CD14-positive monocyte (primary cell): ENCODE measurements around the gene CNGA3. TPM values are rescaled to one million over a fixed set of nuclear protein-coding genes. Genes with fewer than 3 reads are reported as not detected.

Source experiments
- DNase-seq, 3 donors: peaks; one replicate each; pipeline ENCODE4 v3.0.0-alpha.2; 2011 to 2022
- H2AFZ ChIP-seq: 2 replicates; pipeline ENCODE4 v1.6.0; 2012; ENCODE audit warnings: mild to moderate bottlenecking, low read depth, low read length, inconsistent platforms; ENCODE audit not compliant: insufficient read depth, poor library complexity, severe bottlenecking
- H3K27ac ChIP-seq, 2 donors: 1 replicate in 1 of 2; 2 replicates in 1 of 2; pipeline ENCODE4 v1.5.1; 2012 to 2013; ENCODE audit warnings: low read length in 2 of 2, control low read depth in 1 of 2, inconsistent platforms in 1 of 2, low read depth in 1 of 2, mild to moderate bottlenecking in 1 of 2
- H3K27me3 ChIP-seq, 2 donors: one replicate each; pipeline versions ENCODE4 v1.6.0 to v1.6.1; 2011 to 2013; ENCODE audit warnings: low read length in 2 of 2; ENCODE audit not compliant: control insufficient read depth in 2 of 2, insufficient read depth in 2 of 2
- H3K36me3 ChIP-seq, 2 donors: replicated peaks in 1 of 2; 1 replicate in 1 of 2; 2 replicates in 1 of 2; pipeline versions ENCODE4 v1.5.1 to v1.6.1; 2012 to 2013; ENCODE audit warnings: low read length in 2 of 2, control low read depth in 1 of 2, inconsistent platforms in 1 of 2, mild to moderate bottlenecking in 1 of 2; ENCODE audit not compliant: insufficient read depth in 2 of 2, control insufficient read depth in 1 of 2
- H3K4me1 ChIP-seq, 2 donors: 1 replicate in 1 of 2; 2 replicates in 1 of 2; pipeline versions ENCODE4 v1.5.1 to v1.6.1; 2012 to 2013; ENCODE audit warnings: low read length in 2 of 2, control low read depth in 1 of 2, inconsistent platforms in 1 of 2, mild to moderate bottlenecking in 1 of 2, moderate library complexity in 1 of 2; ENCODE audit not compliant: insufficient read depth in 2 of 2, control insufficient read depth in 1 of 2
- H3K4me2 ChIP-seq: replicated peaks from 2 replicates; pipeline ENCODE3; 2012; ENCODE audit warnings: low read length, moderate library complexity, mild to moderate bottlenecking; ENCODE audit not compliant: poor library complexity, severe bottlenecking; ENCODE audit errors: extremely low read depth
- H3K4me3 ChIP-seq, 3 experiments: fragments of 200-600 bp in 1 of 3; sonication (generic) in 1 of 3; replicated peaks in 1 of 3; 1 replicate in 2 of 3; 2 replicates in 1 of 3; pipeline ENCODE4 v1.5.1; 2011 to 2013; ENCODE audit warnings: low read length in 3 of 3, mild to moderate bottlenecking in 3 of 3, control low read depth in 2 of 3, low read depth in 2 of 3, inconsistent platforms in 1 of 3, moderate library complexity in 1 of 3
- H3K79me2 ChIP-seq: 2 replicates; pipeline ENCODE4 v1.6.0; 2012; ENCODE audit warnings: mild to moderate bottlenecking, control low read depth, inconsistent platforms, low read length, moderate library complexity; ENCODE audit not compliant: insufficient read depth
- H3K9ac ChIP-seq: 2 replicates; pipeline ENCODE4 v1.6.0; 2017; ENCODE audit warnings: low read length, mild to moderate bottlenecking; ENCODE audit not compliant: insufficient read depth, poor library complexity, severe bottlenecking
- H3K9me3 ChIP-seq, 2 donors: replicated peaks in 1 of 2; 1 replicate in 1 of 2; 2 replicates in 1 of 2; pipeline versions ENCODE4 v1.5.1 to v1.6.1; 2012 to 2013; ENCODE audit warnings: low read length in 2 of 2, control low read depth in 1 of 2; ENCODE audit not compliant: control insufficient read depth in 1 of 2, insufficient read depth in 1 of 2
- H4K20me1 ChIP-seq: 2 replicates; pipeline ENCODE4 v1.6.0; 2012; ENCODE audit warnings: mild to moderate bottlenecking, low read length, control low read depth, moderate library complexity; ENCODE audit not compliant: insufficient read depth
- H3K27ac Mint-ChIP-seq, 7 donors: one replicate each; pipeline ENCODE4 v1.8.0; 2020; ENCODE audit warnings: mild to moderate bottlenecking in 7 of 7, mixed read lengths in 7 of 7, moderate library complexity in 6 of 7, inconsistent platforms in 2 of 7
- H3K27me3 Mint-ChIP-seq, 3 donors: one replicate each; pipeline ENCODE4 v1.8.0; 2021 to 2022; ENCODE audit warnings: low read depth in 3 of 3, mild to moderate bottlenecking in 3 of 3, mixed read lengths in 3 of 3, moderate library complexity in 3 of 3, inconsistent platforms in 1 of 3
- H3K36me3 Mint-ChIP-seq, 2 donors: one replicate each; pipeline ENCODE4 v1.8.0; 2020; ENCODE audit warnings: mixed read lengths in 2 of 2, inconsistent platforms in 1 of 2, mild to moderate bottlenecking in 1 of 2
- H3K4me1 Mint-ChIP-seq: one replicate; pipeline ENCODE4 v1.8.0; 2020; ENCODE audit warnings: mild to moderate bottlenecking, mixed read lengths
- H3K4me3 Mint-ChIP-seq, 2 donors: one replicate each; pipeline ENCODE4 v1.8.0; 2020; ENCODE audit warnings: mild to moderate bottlenecking in 2 of 2, mixed read lengths in 2 of 2, moderate library complexity in 1 of 2
- H3K9me3 Mint-ChIP-seq, 7 donors: one replicate each; pipeline ENCODE4 v1.8.0; 2020 to 2022; ENCODE audit warnings: mixed read lengths in 7 of 7, mild to moderate bottlenecking in 6 of 7, moderate library complexity in 6 of 7, inconsistent platforms in 2 of 7
- WGBS: methylation state at CpG from one replicate; pipeline ENCODE4 v1.1.5; 2013; ENCODE audit warnings: missing lambda C conversion rate; ENCODE audit not compliant: insufficient coverage; 5-methylcytosine and 5-hydroxymethylcytosine counted together
- intact Hi-C, 2 donors: fragments of 100-400 bp; cut with micrococcal nuclease; formaldehyde crosslinking; loops; one replicate each; pipeline versions ENCODE4 v1.15.0 to v1.15.1; 2023
- polyA plus RNA-seq, 3 donors: library from polyadenylated mRNA; depleted of rRNA in 1 of 3; unstranded in 2 of 3; stranded (reverse) in 1 of 3; fragments of 300-500 nt in 2 of 3; fragments of >200 nt in 1 of 3; fragmentation: Illumina TruSeq in 2 of 3; gene quantifications; 1 replicate in 2 of 3; 2 replicates in 1 of 3; pipeline ENCODE4 v1.2.3, GENCODE V29; 2012 to 2021
- TF ChIP-seq, protein P1 (sequence below): fragments of 200-600 bp; IDR thresholded peaks from one replicate; pipeline ENCODE4 v1.8.0; 2022; ENCODE audit warnings: antibody characterized with exemption, mild to moderate bottlenecking

The CNGA3 gene
- polyA plus RNA-seq, 3 donors: not detected

DNA sequence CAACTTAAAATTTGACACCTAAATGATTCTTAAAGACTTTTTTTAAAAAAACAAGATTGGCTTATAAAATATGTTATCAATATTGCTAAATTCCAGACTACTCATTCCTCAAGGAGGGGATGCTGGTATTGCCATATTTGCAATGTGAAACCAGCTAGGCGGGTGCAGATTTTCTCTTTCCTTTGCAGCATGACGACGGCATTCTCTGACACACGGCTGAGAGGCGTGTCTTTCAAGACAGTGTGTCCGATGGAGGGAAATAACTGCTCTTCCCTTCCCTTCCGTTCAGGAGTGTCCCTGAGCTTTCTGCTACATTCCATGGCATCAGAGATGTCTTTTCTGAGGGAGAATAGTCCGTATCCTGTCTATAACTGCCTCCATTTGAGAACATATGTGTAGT, 38.2 kb upstream of the CNGA3 start:
- Mint-ChIP-seq H3K9me3 (peaks cover 0 to 9% (median 0%) of the 10 kb centered on the region in 7 donors), H3K36me3 (no peaks in the 10 kb centered on the region), H3K4me3 (no peak overlapping the region), H3K4me1 (no peaks in the 10 kb centered on the region), H3K27me3 (peaks cover 14 to 30% (median 23%) of the 10 kb centered on the region in 3 donors), H3K27ac (peak overlapping the region in 1 of 7 donors; percentile 38)
- H3K4me3 ChIP-seq: no peak overlapping the region
- intact Hi-C loops: no loop called here
- H3K9ac ChIP-seq: no peak overlapping the region
- no peaks in the 10 kb centered on the region for H3K79me2 ChIP-seq
- TF ChIP-seq, protein P1, sequence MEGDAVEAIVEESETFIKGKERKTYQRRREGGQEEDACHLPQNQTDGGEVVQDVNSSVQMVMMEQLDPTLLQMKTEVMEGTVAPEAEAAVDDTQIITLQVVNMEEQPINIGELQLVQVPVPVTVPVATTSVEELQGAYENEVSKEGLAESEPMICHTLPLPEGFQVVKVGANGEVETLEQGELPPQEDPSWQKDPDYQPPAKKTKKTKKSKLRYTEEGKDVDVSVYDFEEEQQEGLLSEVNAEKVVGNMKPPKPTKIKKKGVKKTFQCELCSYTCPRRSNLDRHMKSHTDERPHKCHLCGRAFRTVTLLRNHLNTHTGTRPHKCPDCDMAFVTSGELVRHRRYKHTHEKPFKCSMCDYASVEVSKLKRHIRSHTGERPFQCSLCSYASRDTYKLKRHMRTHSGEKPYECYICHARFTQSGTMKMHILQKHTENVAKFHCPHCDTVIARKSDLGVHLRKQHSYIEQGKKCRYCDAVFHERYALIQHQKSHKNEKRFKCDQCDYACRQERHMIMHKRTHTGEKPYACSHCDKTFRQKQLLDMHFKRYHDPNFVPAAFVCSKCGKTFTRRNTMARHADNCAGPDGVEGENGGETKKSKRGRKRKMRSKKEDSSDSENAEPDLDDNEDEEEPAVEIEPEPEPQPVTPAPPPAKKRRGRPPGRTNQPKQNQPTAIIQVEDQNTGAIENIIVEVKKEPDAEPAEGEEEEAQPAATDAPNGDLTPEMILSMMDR: no peak
- DNase-seq: no peak
- no peak overlapping the region for H2AFZ ChIP-seq
- H3K4me1 ChIP-seq: no peaks in the 10 kb centered on the region
- no peaks in the 10 kb centered on the region for H4K20me1 ChIP-seq
- peaks cover 0 to 8% of the 10 kb centered on the region in 2 donors for H3K27me3 ChIP-seq
- H3K4me2 ChIP-seq: no peak overlapping the region
- no peaks in the 10 kb centered on the region for H3K9me3 ChIP-seq
- H3K27ac ChIP-seq: no peak overlapping the region
- WGBS: 89% methylated on average over 7 of the region's 8 CpGs
- no peaks in the 10 kb centered on the region for H3K36me3 ChIP-seq

DNA sequence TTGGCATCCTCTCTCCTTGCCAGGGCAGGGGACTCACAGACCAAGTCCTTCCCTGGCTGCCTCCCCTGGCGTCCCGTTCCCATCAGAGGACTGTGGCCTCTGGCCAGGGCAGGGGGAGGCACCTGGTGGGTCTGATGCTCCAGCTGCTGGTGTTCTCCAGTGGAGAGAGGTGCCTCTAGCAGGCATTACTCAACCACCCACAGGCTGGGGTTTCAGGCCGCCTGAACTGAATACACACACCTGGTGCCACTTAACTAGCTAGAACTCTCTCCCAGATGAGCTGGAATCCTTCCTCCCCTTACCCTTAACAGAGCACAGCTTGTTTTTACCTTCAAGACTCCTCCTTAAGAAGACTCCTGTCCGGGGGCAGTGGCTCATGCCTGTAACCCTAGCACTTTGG, 37.7 kb upstream of the CNGA3 start:
- Histone ChIP-seq H3K4me1 (no peaks in the 10 kb centered on the region), H4K20me1 (no peaks in the 10 kb centered on the region), H3K9ac (no peak overlapping the region), H2AFZ (no peak overlapping the region), H3K27ac (no peak overlapping the region), H3K4me3 (no peak overlapping the region), H3K36me3 (no peaks in the 10 kb centered on the region), H3K27me3 (peaks cover 0 to 8% of the 10 kb centered on the region in 2 donors), H3K79me2 (no peaks in the 10 kb centered on the region), H3K4me2 (no peak overlapping the region), H3K9me3 (no peaks in the 10 kb centered on the region)
- no peak overlapping the region for H3K4me3 Mint-ChIP-seq
- intact Hi-C loops: no loop called here
- H3K27ac Mint-ChIP-seq: no peak overlapping the region
- 79% methylated on average over 4 of the region's 4 CpGs for WGBS
- H3K9me3 Mint-ChIP-seq: peaks cover 0 to 9% (median 0%) of the 10 kb centered on the region in 7 donors
- no peaks in the 10 kb centered on the region for H3K36me3 Mint-ChIP-seq
- H3K4me1 Mint-ChIP-seq: no peaks in the 10 kb centered on the region
- H3K27me3 Mint-ChIP-seq: peaks cover 14 to 30% (median 23%) of the 10 kb centered on the region in 3 donors
- TF ChIP-seq, protein P1: no peak
- DNase-seq: no peak
